KG1 (cell line): ENCODE data around the gene SPON1.
"Not testable (repeated sequence)": the region's sequence is repeated elsewhere in the genome, so short reads cannot be mapped to it uniquely, and the experiment has no call there.

Source experiments
- DNase-seq: peaks from one replicate; lab custom pipeline; 2025; lab: John Stamatoyannopoulos, UW

The SPON1 gene

GRCh38 chr11:13984616-13985450 is 22.3 kb downstream of the SPON1 start:
- DNase-seq: no peak

- not testable (repeated sequence) for DNase-seq
Measured at GRCh38 chr11:13986695-13987094, 24.2 kb downstream of the SPON1 start.

- DNase-seq: not testable (repeated sequence)
Measured at GRCh38 chr11:13992158-13992856, 29.8 kb downstream of the SPON1 start.

- DNase-seq: no peak
Measured at GRCh38 chr11:13993096-13993765, 30.7 kb downstream of the SPON1 start.

- no peak for DNase-seq
Measured at GRCh38 chr11:13997881-13998280, 35.4 kb downstream of the SPON1 start.

- no peak for DNase-seq
Measured at GRCh38 chr11:13999704-14000103, 37.2 kb downstream of the SPON1 start.

GRCh38 chr11:14001597-14001996 is 39.1 kb downstream of the SPON1 start:
- DNase-seq: no peak

GRCh38 chr11:14007566-14007965 is 45.0 kb downstream of the SPON1 start:
- DNase-seq: no peak

- no peak for DNase-seq
Measured at GRCh38 chr11:14010665-14011064, 48.1 kb downstream of the SPON1 start.

- no peak for DNase-seq
Measured at GRCh38 chr11:14012846-14013245, 50.3 kb downstream of the SPON1 start.

- DNase-seq: no peak
Measured at GRCh38 chr11:14015711-14016110, 53.2 kb downstream of the SPON1 start.

GRCh38 chr11:14018441-14018840 is 55.9 kb downstream of the SPON1 start:
- DNase-seq: no peak

GRCh38 chr11:14021738-14022137 is 59.2 kb downstream of the SPON1 start:
- DNase-seq: no peak

- no peak for DNase-seq
Measured at GRCh38 chr11:14022251-14022650, 59.7 kb downstream of the SPON1 start.

GRCh38 chr11:14022821-14023220 is 60.3 kb downstream of the SPON1 start:
- DNase-seq: no peak

GRCh38 chr11:14026961-14027360 is 64.4 kb downstream of the SPON1 start:
- no peak for DNase-seq

GRCh38 chr11:14027525-14027924 is 65.0 kb downstream of the SPON1 start:
- no peak for DNase-seq

GRCh38 chr11:14029440-14029839 is 66.9 kb downstream of the SPON1 start:
- DNase-seq: no peak

GRCh38 chr11:14029971-14030920 is 67.7 kb downstream of the SPON1 start:
- DNase-seq: no peak

GRCh38 chr11:14035526-14035925 is 73.0 kb downstream of the SPON1 start:
- not testable (repeated sequence) for DNase-seq

- no peak for DNase-seq
Measured at GRCh38 chr11:14036469-14036868, 73.9 kb downstream of the SPON1 start.

GRCh38 chr11:14041040-14041439 is 78.5 kb downstream of the SPON1 start:
- no peak for DNase-seq
